ENCODE results near the gene FYB1.
A peak's percentile ranks its signal among the peaks of the same experiment; 100 is the strongest.
"Not testable (repeated sequence)": the region's sequence is repeated elsewhere in the genome, so short reads cannot be mapped to it uniquely, and the experiment has no call there.

Gene FYB1

GRCh38 chr5:39186722-39187539, 32.4 kb downstream of the FYB1 start:
- no peak for DNase-seq (ENCODE audit: low read depth)

DNA sequence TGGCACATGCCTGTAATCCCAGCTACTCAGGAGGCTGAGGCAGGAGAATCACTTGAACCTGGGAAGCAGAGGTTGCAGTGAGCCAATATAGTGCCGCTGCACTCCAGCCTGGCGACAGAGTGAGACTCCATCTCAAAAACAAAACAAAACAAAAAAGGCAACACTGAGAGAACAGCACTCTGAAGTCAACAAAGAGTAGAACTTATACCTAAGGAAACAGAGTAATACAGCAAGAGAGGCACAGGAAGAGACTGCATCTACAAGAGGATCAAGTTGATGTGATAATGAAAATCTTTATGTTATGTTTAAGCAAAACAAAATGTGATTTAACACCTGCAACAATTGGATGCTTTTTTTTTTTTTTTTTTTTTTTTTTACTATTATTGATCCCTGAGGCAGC, 33.1 kb downstream of the FYB1 start:
- no peak for DNase-seq (ENCODE audit: low read depth)

GRCh38 chr5:39185761-39186160, 33.6 kb downstream of the FYB1 start:
- DNase-seq (ENCODE audit: low read depth), result no peak

DNA sequence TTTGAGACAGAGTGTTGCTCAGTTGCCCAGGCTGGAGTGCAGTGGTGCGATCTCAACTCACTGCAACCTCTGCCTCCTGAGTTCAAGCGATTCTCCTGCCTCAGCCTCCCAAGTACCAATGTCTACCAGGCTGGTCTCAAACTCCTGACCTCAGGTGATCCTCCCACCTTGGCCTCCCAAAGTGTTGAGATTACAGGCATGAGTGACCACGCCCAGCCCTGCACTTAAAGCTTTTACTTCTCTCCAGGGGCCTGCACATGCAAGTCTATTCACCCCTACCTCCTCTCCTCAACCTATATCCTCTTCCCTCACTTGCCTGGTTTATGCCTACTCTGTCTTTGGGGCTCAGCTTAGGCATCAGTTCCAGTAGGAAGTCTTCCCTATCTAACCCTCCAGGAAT, 39.8 kb downstream of the FYB1 start:
- not testable (repeated sequence) for DNase-seq (ENCODE audit: low read depth)

GRCh38 chr5:39178861-39179260, 40.5 kb downstream of the FYB1 start:
- DNase-seq (ENCODE audit: low read depth), result no peak

DNA sequence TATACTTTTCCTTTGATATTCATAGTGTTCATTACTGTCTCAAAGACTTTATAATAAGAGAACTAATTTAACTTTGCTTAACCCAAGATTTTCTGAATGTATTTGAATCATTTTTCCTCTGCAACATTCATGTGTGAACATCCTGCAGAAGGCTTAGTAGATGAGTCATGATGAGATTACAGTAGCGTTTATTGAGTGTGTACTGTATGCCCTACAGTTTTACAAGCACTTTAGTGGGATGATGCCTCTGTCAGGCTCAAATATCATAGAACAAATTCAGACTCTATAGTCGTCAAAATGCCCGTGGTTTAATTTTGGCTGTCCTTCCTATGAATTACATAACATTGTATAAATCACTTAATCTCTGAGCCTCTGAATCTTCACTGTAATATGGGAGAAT, 41.2 kb downstream of the FYB1 start:
- no peak for DNase-seq (ENCODE audit: low read depth)

DNA sequence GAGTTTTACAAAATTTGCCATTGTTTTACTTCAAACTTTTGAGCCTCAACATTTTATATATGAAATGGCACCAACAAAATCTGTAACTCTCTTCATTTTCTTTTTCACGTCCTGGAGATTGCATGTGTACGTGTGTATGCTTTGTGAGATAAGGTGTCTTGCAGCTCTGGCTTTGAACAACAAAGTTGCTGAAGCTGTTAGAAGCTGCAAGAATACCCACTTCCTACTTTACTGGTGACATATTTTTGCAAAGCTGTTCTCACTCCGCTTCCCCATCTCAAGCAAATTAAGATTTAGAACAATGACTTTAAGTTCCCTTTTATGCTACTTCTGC, 41.8 kb downstream of the FYB1 start:
- no peak for DNase-seq (ENCODE audit: low read depth)

GRCh38 chr5:39176759-39177630, 42.4 kb downstream of the FYB1 start:
- no peak for DNase-seq (ENCODE audit: low read depth)

- DNase-seq (ENCODE audit: low read depth), result no peak
Measured at GRCh38 chr5:39175273-39175955, 43.9 kb downstream of the FYB1 start.

DNA sequence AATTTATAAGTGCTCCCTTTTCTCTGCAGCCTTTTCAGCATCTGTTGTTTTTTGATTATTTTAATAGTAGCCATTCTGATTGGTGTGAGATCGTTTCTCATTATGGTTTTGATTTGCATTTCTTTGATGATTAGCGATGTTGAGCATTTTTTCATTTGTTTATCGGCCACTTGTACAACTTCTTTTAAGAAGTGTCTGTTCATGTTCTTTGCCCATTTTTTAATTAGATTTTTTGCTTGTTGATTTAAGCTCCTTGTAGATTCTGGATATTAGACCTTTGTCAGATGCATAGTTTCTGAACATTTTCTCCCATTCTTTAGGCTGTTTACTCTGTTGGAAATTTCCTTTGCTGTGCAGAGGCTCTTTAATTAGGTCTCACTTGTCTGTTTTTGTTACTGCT, 46.3 kb downstream of the FYB1 start:
- DNase-seq (ENCODE audit: low read depth), result no peak

DNA sequence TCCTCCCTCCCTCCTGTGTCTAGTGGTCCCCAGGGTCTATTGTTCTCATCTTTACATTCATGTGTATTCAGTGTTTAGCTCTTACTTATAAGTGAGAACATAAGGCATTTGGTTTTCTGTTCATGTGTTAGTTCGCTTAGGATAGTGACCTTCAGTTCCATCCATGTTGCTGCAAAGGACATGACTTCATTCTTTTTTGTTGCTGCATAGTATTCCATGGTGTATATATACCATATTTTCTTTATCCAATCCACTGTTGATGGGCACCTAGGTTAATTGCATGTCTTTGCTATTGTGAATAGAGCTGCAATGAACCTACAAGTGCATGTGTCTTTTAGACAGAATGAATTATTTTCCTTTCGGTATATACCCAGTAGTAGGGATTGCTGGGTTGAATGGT, 46.8 kb downstream of the FYB1 start:
- DNase-seq (ENCODE audit: low read depth), result no peak

DNA sequence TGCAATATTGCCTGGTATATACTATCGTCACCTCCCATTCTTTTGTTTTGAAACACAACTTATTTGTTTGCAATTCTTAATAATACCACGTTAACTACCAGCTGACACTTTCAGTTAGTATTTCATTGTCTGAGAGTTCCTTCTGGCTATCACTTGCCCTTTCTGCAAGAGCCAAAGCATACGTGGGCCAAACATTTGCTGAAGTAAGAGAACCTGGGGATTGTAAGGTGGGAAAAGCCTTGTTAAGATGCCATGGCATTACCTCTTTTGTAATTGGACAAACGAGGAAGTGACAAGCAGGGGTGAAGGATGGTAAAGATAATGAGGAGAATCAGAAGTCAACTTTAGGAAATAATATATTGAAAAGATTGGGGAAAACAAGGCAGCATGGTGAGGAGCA, 47.7 kb downstream of the FYB1 start:
- no peak for DNase-seq (ENCODE audit: low read depth)

DNA sequence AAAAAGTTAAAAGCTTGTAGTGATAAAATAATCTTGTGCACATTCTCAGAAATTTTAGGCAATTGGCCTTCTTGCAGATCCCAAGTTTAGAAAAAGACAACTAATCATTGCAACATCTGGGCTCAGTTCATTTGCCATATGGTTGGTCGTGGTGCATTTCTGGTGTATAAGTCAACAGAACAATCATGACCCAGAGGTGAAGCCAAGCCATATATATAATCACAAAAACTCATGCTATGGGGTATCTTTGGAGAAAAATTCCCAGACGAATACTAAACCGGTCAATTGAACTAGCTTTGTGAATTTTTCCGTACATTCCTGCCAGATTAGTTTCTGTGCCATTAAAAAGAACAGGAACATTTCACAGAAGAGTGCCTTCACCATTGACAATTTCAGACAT, 50.3 kb downstream of the FYB1 start:
- peak; percentile 83 for DNase-seq (ENCODE audit: low read depth)

DNA sequence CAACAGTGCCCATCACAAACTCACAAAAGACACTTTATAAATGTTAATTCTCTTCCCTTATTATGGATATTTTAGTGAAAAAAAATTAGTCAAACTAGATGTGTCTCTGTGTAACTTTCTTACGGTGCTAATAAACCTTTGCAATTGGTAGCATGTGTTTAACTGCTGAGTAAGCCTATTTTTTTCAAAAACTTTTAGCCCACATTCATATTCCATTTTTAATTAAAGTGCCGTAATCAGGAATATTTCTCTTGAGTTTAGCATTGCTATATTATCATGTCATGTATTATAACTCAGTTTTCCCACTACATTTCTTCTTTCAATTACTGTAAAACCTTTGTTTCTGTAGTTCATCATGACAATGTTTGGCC, 51.4 kb downstream of the FYB1 start:
- DNase-seq (ENCODE audit: low read depth), result no peak

GRCh38 chr5:39167141-39167971, 52.0 kb downstream of the FYB1 start:
- no peak for DNase-seq (ENCODE audit: low read depth)

- DNase-seq (ENCODE audit: low read depth), result no peak
Measured at GRCh38 chr5:39164529-39165402, 54.6 kb downstream of the FYB1 start.

DNA sequence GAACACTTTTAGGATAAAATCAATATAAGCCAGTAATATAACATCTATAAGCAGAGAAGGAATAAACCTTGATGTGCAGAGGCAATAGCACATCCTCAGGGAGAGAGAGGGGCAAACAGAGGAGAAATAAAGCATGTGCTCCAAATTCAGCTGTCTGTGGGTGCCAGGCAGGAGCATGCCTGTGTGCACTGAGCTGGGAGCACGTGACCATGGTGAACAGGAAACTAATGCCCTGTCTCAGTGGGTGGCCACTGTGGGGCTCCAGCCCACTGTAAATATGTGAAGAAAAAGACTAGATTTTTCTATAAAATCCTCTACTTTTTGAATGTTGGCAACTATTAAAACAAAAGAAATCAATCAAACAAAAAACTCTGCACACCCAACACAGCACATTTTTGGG, 55.3 kb downstream of the FYB1 start:
- no peak for DNase-seq (ENCODE audit: low read depth)

DNA sequence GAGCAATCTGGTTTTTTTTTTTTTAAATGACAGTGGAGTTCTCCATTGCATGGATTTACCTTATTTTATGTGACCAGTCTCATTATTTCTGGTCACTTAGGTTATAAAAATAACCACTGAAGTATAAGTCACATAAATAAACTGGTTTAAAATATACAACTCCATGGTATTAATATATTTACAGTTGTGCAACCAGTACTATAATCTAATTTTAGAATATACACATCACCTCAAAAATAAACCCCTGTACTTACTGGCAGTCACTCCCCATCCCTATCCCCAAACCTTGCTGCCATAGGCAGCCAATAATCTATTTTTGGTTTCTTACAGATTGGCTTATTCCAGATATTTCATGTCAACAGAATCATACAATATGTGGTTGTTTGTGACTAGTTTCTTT, 57.8 kb downstream of the FYB1 start:
- no peak for DNase-seq (ENCODE audit: low read depth)

- no peak for DNase-seq (ENCODE audit: low read depth)
Measured at GRCh38 chr5:39160576-39161213, 58.7 kb downstream of the FYB1 start.

- no peak for DNase-seq (ENCODE audit: low read depth)
Measured at GRCh38 chr5:39159811-39160490, 59.4 kb downstream of the FYB1 start.
